AG09319 (cell line): ENCODE results near the gene B3GNT2.

ENCODE experiments used
- DNase-seq: peaks from one replicate; pipeline ENCODE4 v3.0.0-alpha.2; 2010; ENCODE audit warnings: low read depth; ENCODE audit errors: extremely low read depth
- TF ChIP-seq, protein P1 (sequence below): IDR thresholded peaks from 2 replicates; pipeline ENCODE4 v1.5.1; 2011; ENCODE audit warnings: low read depth, mild to moderate bottlenecking, inconsistent platforms, low read length, moderate library complexity

B3GNT2 gene

DNA sequence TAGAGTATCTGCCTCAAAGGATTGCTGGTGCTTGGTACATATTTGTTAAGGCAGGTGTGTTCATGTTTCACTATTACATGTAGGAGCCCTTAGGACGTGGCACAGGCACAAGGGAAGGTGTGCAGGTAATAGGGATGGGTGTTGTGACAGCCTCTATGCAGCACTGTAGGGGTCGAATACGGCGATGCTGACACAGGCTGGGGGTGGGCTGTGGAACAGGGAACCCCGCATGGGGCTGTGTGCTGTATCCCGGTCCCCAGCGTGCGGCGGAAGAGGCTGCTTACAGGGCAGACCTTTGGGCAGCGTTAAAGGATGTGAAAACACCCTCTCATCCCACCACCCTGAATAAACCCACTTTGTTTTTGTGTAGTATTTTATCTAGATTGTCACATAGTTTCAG lies 21.5 kb downstream of the B3GNT2 start:
- DNase-seq = no peak
- TF ChIP-seq, protein P1, sequence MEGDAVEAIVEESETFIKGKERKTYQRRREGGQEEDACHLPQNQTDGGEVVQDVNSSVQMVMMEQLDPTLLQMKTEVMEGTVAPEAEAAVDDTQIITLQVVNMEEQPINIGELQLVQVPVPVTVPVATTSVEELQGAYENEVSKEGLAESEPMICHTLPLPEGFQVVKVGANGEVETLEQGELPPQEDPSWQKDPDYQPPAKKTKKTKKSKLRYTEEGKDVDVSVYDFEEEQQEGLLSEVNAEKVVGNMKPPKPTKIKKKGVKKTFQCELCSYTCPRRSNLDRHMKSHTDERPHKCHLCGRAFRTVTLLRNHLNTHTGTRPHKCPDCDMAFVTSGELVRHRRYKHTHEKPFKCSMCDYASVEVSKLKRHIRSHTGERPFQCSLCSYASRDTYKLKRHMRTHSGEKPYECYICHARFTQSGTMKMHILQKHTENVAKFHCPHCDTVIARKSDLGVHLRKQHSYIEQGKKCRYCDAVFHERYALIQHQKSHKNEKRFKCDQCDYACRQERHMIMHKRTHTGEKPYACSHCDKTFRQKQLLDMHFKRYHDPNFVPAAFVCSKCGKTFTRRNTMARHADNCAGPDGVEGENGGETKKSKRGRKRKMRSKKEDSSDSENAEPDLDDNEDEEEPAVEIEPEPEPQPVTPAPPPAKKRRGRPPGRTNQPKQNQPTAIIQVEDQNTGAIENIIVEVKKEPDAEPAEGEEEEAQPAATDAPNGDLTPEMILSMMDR = no peak

DNA sequence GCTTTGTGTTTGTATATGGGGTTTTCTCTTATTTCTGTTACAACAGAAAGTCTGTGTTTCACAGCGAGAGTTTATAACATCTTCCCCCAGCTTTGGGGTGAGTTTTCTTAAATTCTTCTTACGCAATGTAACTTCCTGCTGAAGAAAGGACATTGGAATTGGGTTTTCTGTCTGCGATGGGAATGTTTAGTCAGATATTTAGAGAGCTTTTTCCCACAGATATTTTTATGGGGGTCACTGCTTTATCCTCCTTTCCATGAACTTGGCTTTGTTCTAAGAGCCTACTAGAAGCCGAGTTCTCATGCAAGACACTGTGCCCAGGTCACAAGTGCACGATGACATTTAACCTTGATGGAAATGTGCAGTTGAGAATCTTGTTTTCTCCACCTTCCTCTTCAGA lies 22.1 kb downstream of the B3GNT2 start:
- DNase-seq = no peak
- TF ChIP-seq, protein P1 = no peak

DNA sequence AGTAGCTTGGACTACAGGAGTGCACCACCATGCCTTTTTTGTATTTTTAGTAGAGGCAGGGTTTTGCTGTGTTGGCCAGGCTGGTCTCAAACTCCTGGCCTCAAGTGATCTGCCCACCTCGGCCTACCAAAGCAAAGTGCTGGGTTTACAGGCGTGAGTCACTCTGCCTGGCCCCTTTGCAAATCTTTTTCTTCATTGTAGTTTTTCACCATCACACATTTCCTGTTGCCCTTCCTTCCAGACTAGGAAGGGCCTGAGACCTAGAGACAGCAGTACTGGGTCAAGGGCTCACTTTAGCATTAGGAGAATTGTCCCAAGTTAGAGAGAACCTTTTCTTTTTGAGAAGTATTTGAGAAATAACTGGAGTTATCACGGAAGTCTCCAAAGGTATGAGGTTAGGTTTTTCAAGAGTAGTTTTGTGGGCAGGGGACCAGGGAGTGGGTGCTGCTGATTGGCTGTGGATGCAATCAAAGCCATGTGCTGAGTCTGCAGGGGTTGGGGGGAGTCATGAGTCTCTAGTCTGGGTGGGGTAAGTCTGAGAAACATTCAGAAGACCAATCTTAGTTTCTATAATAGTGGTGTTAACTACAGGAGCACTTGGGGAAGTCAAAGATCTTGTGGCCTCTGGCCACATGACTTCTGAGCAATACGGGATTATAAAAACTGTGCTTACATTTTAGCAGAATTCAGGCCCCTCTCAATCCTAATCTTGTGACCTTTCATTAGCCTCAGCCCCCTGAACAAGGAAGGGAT lies 23.7 kb downstream of the B3GNT2 start:
- DNase-seq = no peak
- TF ChIP-seq, protein P1 = no peak

DNA sequence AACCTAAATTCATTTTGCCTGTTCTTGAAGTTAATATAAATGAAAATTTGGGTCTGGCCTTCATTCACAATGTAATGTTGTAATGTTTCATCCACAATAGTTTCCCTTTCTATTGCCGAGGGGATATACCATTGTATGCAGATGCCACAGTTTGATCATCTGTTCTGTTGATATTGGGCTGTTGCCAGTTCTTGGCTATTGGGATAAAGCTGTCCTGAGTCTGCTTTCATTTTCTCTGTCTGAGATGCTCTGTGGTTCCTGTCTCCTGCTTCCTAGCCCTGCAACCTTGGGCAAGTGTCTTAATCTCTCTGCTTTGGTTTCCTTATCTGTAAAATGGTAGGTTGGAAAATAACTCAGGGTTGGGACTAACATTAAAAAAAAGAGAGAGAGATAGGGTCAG lies 25.2 kb downstream of the B3GNT2 start:
- no peak for DNase-seq

DNA sequence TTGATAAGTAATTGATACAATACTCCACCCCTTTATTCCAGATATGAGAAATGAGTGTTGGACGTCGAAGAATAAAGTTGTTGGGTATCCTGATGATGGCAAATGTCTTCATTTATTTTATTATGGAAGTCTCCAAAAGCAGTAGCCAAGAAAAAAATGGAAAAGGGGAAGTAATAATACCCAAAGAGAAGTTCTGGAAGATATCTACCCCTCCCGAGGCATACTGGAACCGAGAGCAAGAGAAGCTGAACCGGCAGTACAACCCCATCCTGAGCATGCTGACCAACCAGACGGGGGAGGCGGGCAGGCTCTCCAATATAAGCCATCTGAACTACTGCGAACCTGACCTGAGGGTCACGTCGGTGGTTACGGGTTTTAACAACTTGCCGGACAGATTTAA lies 26.3 kb downstream of the B3GNT2 start:
- TF ChIP-seq, protein P1 = no peak
- DNase-seq = no peak

More for the DNA sequence above, 25.2 kb downstream of the B3GNT2 start:
- TF ChIP-seq, protein P1 = no peak

DNA sequence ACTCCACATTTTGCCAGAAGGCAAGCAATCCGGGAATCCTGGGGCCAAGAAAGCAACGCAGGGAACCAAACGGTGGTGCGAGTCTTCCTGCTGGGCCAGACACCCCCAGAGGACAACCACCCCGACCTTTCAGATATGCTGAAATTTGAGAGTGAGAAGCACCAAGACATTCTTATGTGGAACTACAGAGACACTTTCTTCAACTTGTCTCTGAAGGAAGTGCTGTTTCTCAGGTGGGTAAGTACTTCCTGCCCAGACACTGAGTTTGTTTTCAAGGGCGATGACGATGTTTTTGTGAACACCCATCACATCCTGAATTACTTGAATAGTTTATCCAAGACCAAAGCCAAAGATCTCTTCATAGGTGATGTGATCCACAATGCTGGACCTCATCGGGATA lies 26.8 kb downstream of the B3GNT2 start:
- no peak for DNase-seq
- TF ChIP-seq, protein P1 = no peak

DNA sequence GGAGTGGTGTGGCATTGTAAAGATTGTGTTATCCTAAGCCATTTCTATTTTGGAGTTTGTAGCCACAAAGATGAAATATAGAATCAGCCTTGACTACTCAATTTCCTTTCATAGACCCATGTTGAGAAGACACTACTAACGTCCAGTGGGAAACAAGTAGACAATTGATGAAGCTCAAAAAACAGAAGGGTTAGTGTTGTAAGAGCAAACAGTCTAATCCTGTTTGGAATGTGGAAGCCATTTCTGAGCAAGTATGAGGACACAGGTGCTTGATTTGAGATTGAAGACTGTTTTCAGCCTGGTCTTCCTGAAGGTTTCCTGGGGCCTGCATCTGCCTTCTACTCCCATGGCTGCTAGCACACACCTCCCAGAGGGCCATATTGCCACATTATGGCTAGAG lies 29.1 kb downstream of the B3GNT2 start:
- no peak for DNase-seq
- TF ChIP-seq, protein P1 = no peak
